Osteoblast (primary cell): ENCODE results near the gene TARS1. TPM values are rescaled to one million over a fixed set of nuclear protein-coding genes. Genes with fewer than 3 reads are reported as not detected.

Experiments
- DNase-seq: peaks from one replicate; pipeline ENCODE4 v3.0.0; 2011; ENCODE audit warnings: low spot score, mixed read lengths; ENCODE audit not compliant: insufficient read length; ENCODE audit errors: missing footprints
- H2AFZ ChIP-seq: 2 replicates; pipeline ENCODE4 v1.6.0; 2011; ENCODE audit warnings: mild to moderate bottlenecking, low read length
- H3K27ac ChIP-seq: 2 replicates; pipeline ENCODE4 v1.5.1; 2011; ENCODE audit warnings: mild to moderate bottlenecking, low read depth, low read length, moderate library complexity
- H3K27me3 ChIP-seq: 2 replicates; pipeline ENCODE4 v1.6.0; 2012; ENCODE audit warnings: mild to moderate bottlenecking, control low read depth, inconsistent platforms, low read length, moderate library complexity; ENCODE audit not compliant: insufficient read depth
- H3K36me3 ChIP-seq: 2 replicates; pipeline ENCODE4 v1.5.1; 2011; ENCODE audit warnings: mild to moderate bottlenecking, low read length, control low read depth, moderate library complexity; ENCODE audit not compliant: insufficient read depth
- H3K4me1 ChIP-seq: 2 replicates; pipeline ENCODE4 v1.5.1; 2011; ENCODE audit warnings: mild to moderate bottlenecking, low read length, control low read depth, moderate library complexity; ENCODE audit not compliant: insufficient read depth
- H3K4me2 ChIP-seq: 2 replicates; pipeline ENCODE4 v1.6.0; 2011; ENCODE audit warnings: mild to moderate bottlenecking, low read length; ENCODE audit not compliant: insufficient read depth
- H3K4me3 ChIP-seq: fragments of 200-600 bp; sonication (generic); 3 replicates; pipeline ENCODE4 v1.5.1; 2012; ENCODE audit warnings: mild to moderate bottlenecking, low read length, inconsistent platforms; ENCODE audit not compliant: insufficient read depth
- H3K79me2 ChIP-seq: 2 replicates; pipeline ENCODE4 v1.6.0; 2012; ENCODE audit warnings: mild to moderate bottlenecking, low read length, control low read depth, inconsistent platforms; ENCODE audit not compliant: insufficient read depth
- H3K9me3 ChIP-seq: 2 replicates; pipeline ENCODE4 v1.5.1; 2011; ENCODE audit warnings: low read depth, low read length, control low read depth
- H4K20me1 ChIP-seq: 2 replicates; pipeline ENCODE4 v1.6.0; 2012; ENCODE audit warnings: mild to moderate bottlenecking, low read length, control low read depth; ENCODE audit not compliant: insufficient read depth
- CTCF ChIP-seq: IDR thresholded peaks from 2 replicates; pipeline ENCODE4 v1.5.1; 2011; ENCODE audit warnings: mild to moderate bottlenecking, low read depth, low read length, moderate library complexity; ENCODE audit errors: extremely low read depth
- total RNA-seq: library from RNA; depleted of rRNA; stranded (reverse); fragments of >200 nt; gene quantifications from 2 replicates; pipeline ENCODE4 v1.2.3, GENCODE V29; 2012

TARS1 gene
- total RNA-seq, 1 donor = 353 TPM

GRCh38 chr5:33490071-33490665 is 49.4 kb downstream of the TARS1 start:
- Histone ChIP-seq H2AFZ (no peak overlapping the region), H4K20me1 (no peaks in the 10 kb centered on the region), H3K36me3 (no peaks in the 10 kb centered on the region), H3K9me3 (no peaks in the 10 kb centered on the region), H3K4me2 (no peak overlapping the region), H3K4me3 (no peak overlapping the region), H3K4me1 (peaks cover 4% of the 10 kb centered on the region), H3K79me2 (no peaks in the 10 kb centered on the region), H3K27ac (no peak overlapping the region), H3K27me3 (no peaks in the 10 kb centered on the region)
- DNase-seq = no peak
- TF ChIP-seq CTCF = no peak

GRCh38 chr5:33491941-33492340 is 51.2 kb downstream of the TARS1 start:
- no peak for TF ChIP-seq CTCF
- H3K4me1 ChIP-seq = peaks cover 4% of the 10 kb centered on the region
- no peaks in the 10 kb centered on the region for H3K9me3 ChIP-seq
- H3K27me3 ChIP-seq = no peaks in the 10 kb centered on the region
- no peak for DNase-seq
- no peaks in the 10 kb centered on the region for H4K20me1 ChIP-seq
- no peak overlapping the region for H2AFZ ChIP-seq
- no peak overlapping the region for H3K4me3 ChIP-seq
- no peaks in the 10 kb centered on the region for H3K79me2 ChIP-seq
- no peak overlapping the region for H3K4me2 ChIP-seq
- no peak overlapping the region for H3K27ac ChIP-seq
- H3K36me3 ChIP-seq = no peaks in the 10 kb centered on the region

GRCh38 chr5:33494466-33494865 is 53.7 kb downstream of the TARS1 start:
- DNase-seq = no peak
- peaks cover 4% of the 10 kb centered on the region for H3K4me1 ChIP-seq
- no peaks in the 10 kb centered on the region for H4K20me1 ChIP-seq
- no peak overlapping the region for H3K4me2 ChIP-seq
- H3K27me3 ChIP-seq = no peaks in the 10 kb centered on the region
- H3K27ac ChIP-seq = no peak overlapping the region
- TF ChIP-seq CTCF = no peak
- no peak overlapping the region for H2AFZ ChIP-seq
- no peak overlapping the region for H3K4me3 ChIP-seq
- no peaks in the 10 kb centered on the region for H3K9me3 ChIP-seq
- H3K79me2 ChIP-seq = no peaks in the 10 kb centered on the region
- H3K36me3 ChIP-seq = no peaks in the 10 kb centered on the region

GRCh38 chr5:33501260-33501659 is 60.5 kb downstream of the TARS1 start:
- no peak for DNase-seq
- TF ChIP-seq CTCF = no peak
- no peaks in the 10 kb centered on the region for H4K20me1 ChIP-seq
- no peaks in the 10 kb centered on the region for H3K79me2 ChIP-seq
- no peaks in the 10 kb centered on the region for H3K36me3 ChIP-seq
- no peak overlapping the region for H2AFZ ChIP-seq
- no peak overlapping the region for H3K4me2 ChIP-seq
- H3K4me3 ChIP-seq = no peak overlapping the region
- H3K27me3 ChIP-seq = no peaks in the 10 kb centered on the region
- no peaks in the 10 kb centered on the region for H3K4me1 ChIP-seq
- H3K27ac ChIP-seq = no peak overlapping the region
- H3K9me3 ChIP-seq = no peaks in the 10 kb centered on the region
